DND-41 (cell line): ENCODE data around the gene SAMD4A.

ENCODE experiments used
- ATAC-seq: fragments of 200-7000 bp; cut with Tn5 transposase; 3 replicates; pipeline ENCODE4 v1.9.1; 2021; ENCODE audit warnings: low read depth; ENCODE audit not compliant: insufficient read depth
- DNase-seq: peaks from one replicate; pipeline ENCODE4 v3.0.0-alpha.2; 2020
- H2AFZ ChIP-seq: 2 replicates; pipeline ENCODE4 v1.6.0; 2012; ENCODE audit warnings: low read depth, low read length
- H3K27ac ChIP-seq: 2 replicates; pipeline ENCODE4 v1.5.1; 2012; ENCODE audit warnings: low read length, inconsistent platforms
- H3K27me3 ChIP-seq: fragments of 200-600 bp; sonication (generic); 2 replicates; pipeline ENCODE4 v1.6.0; 2012; ENCODE audit warnings: low read length, mild to moderate bottlenecking, inconsistent platforms; ENCODE audit not compliant: insufficient read depth, poor library complexity
- H3K36me3 ChIP-seq: 2 replicates; pipeline ENCODE4 v1.5.1; 2012; ENCODE audit warnings: low read length, inconsistent platforms; ENCODE audit not compliant: insufficient read depth
- H3K4me1 ChIP-seq: 2 replicates; pipeline ENCODE4 v1.5.1; 2012; ENCODE audit warnings: mild to moderate bottlenecking, low read length; ENCODE audit not compliant: insufficient read depth
- H3K4me2 ChIP-seq: 2 replicates; pipeline ENCODE4 v1.6.0; 2012; ENCODE audit warnings: mild to moderate bottlenecking, moderate library complexity, low read length, inconsistent platforms; ENCODE audit not compliant: insufficient read depth
- H3K4me3 ChIP-seq, 2 experiments: fragments of 200-600 bp in 1 of 2; shearing (Covaris generic) in 1 of 2; 2 replicates each; pipeline ENCODE4 v1.5.1; 2012 to 2016; ENCODE audit warnings: inconsistent platforms in 2 of 2, low read length in 2 of 2, mild to moderate bottlenecking in 2 of 2, low read depth in 1 of 2, moderate library complexity in 1 of 2
- H3K79me2 ChIP-seq: 2 replicates; pipeline ENCODE4 v1.6.0; 2012; ENCODE audit warnings: low read length, inconsistent platforms; ENCODE audit not compliant: insufficient read depth
- H3K9ac ChIP-seq: 2 replicates; pipeline ENCODE4 v1.6.0; 2012; ENCODE audit warnings: low read depth, mild to moderate bottlenecking, inconsistent platforms, low read length, moderate library complexity
- H3K9me3 ChIP-seq: 2 replicates; pipeline ENCODE4 v1.5.1; 2012; ENCODE audit warnings: low read length, moderate library complexity, mild to moderate bottlenecking, inconsistent platforms; ENCODE audit not compliant: insufficient read depth, severe bottlenecking
- H4K20me1 ChIP-seq: 2 replicates; pipeline ENCODE4 v1.6.0; 2012; ENCODE audit warnings: low read length; ENCODE audit not compliant: insufficient read depth
- EZH2 ChIP-seq: IDR thresholded peaks from 3 replicates; pipeline ENCODE4 v1.6.1; 2012; ENCODE audit warnings: borderline replicate concordance, low read depth, mild to moderate bottlenecking, moderate library complexity, low read length, inconsistent platforms; ENCODE audit not compliant: severe bottlenecking
- TF ChIP-seq, protein P1 (sequence below): IDR thresholded peaks from 2 replicates; pipeline ENCODE4 v1.5.1; 2012; ENCODE audit warnings: borderline replicate concordance, low read length, moderate library complexity, mild to moderate bottlenecking; ENCODE audit not compliant: poor library complexity, severe bottlenecking; ENCODE audit errors: extremely low read depth

SAMD4A gene

DNA sequence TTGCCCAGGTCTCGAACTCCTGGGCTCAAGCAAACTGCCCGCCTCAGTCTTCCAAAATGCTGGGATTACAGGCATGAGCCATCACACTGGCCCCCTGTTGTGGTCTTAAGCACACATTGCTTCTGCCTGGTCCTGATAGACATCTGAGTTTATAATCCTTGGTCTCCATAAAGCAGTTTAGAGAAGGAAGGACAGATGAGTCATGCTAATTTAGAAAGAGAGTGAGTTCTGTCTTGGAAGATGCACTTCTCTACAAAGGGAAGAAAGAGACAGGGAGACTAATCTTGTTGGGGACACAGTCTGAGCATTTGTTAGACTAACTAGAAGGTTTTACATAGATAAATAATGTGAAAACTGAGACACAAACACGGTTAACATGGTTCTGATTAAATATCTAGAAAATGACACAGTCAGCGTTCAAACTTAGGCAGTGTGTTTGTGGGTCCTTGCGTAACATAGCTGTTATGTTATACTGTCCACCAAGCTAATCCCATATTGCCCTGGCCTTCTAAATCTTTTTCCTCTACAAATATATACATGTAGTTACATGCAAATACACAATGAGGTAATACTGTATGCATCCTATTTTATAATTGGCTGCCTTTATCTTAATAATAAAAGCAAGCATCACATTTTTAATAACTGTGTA is 31.0 kb downstream of the SAMD4A start:
- Histone ChIP-seq H3K4me3 (no peak overlapping the region), H2AFZ (no peak overlapping the region), H3K27ac (no peak overlapping the region), H3K4me2 (no peak overlapping the region), H3K4me1 (no peaks in the 10 kb centered on the region), H3K36me3 (no peaks in the 10 kb centered on the region), H3K9me3 (no peaks in the 10 kb centered on the region), H3K27me3 (peaks cover 15% of the 10 kb centered on the region), H3K79me2 (no peaks in the 10 kb centered on the region), H4K20me1 (no peaks in the 10 kb centered on the region), H3K9ac (no peak overlapping the region)
- no peak for TF ChIP-seq EZH2
- TF ChIP-seq, protein P1, sequence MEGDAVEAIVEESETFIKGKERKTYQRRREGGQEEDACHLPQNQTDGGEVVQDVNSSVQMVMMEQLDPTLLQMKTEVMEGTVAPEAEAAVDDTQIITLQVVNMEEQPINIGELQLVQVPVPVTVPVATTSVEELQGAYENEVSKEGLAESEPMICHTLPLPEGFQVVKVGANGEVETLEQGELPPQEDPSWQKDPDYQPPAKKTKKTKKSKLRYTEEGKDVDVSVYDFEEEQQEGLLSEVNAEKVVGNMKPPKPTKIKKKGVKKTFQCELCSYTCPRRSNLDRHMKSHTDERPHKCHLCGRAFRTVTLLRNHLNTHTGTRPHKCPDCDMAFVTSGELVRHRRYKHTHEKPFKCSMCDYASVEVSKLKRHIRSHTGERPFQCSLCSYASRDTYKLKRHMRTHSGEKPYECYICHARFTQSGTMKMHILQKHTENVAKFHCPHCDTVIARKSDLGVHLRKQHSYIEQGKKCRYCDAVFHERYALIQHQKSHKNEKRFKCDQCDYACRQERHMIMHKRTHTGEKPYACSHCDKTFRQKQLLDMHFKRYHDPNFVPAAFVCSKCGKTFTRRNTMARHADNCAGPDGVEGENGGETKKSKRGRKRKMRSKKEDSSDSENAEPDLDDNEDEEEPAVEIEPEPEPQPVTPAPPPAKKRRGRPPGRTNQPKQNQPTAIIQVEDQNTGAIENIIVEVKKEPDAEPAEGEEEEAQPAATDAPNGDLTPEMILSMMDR: no peak
- no peak for ATAC-seq
- no peak for DNase-seq

DNA sequence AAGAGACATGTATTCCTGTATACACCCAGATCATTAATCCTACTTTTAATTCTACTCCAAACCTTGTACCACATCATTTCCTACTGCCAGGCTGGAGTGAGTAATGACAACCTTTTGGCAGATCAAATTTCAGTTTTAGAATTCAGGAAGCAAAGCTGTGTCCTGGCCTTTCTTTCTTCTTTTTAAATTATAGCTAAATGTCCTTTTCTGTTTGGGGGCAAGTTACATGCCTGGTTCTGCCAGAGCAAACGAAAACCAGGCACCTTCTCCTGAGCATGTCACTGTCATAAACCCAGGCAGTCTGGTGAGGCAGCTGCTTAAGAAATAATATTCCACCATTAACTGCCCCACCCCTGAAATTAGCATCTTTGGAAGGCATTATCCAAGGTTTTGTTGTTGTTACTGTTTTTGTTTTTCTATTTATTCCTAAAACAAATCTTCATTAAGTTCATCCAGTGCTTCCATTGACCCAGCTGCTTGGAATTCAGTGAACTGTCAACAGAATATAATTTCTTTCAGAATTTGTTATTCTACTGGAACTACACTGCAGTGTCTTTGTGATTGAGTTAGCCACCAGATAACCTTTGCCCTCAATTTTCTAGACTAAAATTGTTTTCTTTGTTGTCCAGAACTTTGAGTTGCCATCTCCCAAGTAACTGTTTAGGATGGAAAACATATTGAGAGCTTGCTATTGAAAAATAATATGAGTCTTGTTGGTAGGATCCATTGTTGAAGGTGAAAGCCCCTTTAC is 33.2 kb downstream of the SAMD4A start:
- H3K4me1 ChIP-seq: no peaks in the 10 kb centered on the region
- no peak overlapping the region for H2AFZ ChIP-seq
- H3K9ac ChIP-seq: no peak overlapping the region
- ATAC-seq: no peak
- H3K4me3 ChIP-seq: no peak overlapping the region
- peaks cover 10% of the 10 kb centered on the region for H3K27me3 ChIP-seq
- H3K79me2 ChIP-seq: no peaks in the 10 kb centered on the region
- no peak overlapping the region for H3K4me2 ChIP-seq
- no peaks in the 10 kb centered on the region for H4K20me1 ChIP-seq
- TF ChIP-seq, protein P1: no peak
- TF ChIP-seq EZH2: no peak
- no peak overlapping the region for H3K27ac ChIP-seq
- DNase-seq: no peak
- H3K36me3 ChIP-seq: no peaks in the 10 kb centered on the region
- no peaks in the 10 kb centered on the region for H3K9me3 ChIP-seq

DNA sequence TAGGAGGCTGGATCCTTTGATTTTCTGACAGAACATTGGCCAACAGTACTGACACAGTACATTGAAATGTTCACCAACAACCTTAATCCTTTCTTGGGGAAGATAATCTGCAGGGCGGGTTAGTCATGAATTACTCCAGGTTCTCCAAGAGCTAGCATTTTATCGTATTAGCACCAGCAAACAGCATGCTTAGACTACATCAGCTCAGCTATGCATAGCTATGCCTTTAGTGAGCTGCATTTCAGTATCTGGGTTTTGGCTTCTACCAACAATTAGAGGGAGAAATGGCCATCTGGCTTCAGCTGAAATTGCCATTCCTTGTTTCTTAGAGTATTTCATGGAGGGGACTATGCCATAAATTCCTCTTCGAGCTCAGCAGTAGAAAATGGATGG is 33.8 kb downstream of the SAMD4A start:
- no peak for ATAC-seq
- Histone ChIP-seq H3K4me3 (no peak overlapping the region), H3K4me2 (no peak overlapping the region), H3K9ac (no peak overlapping the region), H4K20me1 (no peaks in the 10 kb centered on the region), H3K79me2 (no peaks in the 10 kb centered on the region), H3K4me1 (no peaks in the 10 kb centered on the region), H3K36me3 (no peaks in the 10 kb centered on the region), H3K27ac (no peak overlapping the region), H2AFZ (no peak overlapping the region), H3K9me3 (no peaks in the 10 kb centered on the region), H3K27me3 (peaks cover 10% of the 10 kb centered on the region)
- no peak for DNase-seq
- TF ChIP-seq, protein P1: no peak
- TF ChIP-seq EZH2: no peak
